IMR-90 (cell line): ENCODE data around the gene ATP10B. TPM values are rescaled to one million over a fixed set of nuclear protein-coding genes. Genes with fewer than 3 reads are reported as not detected.

Experiments
- ATAC-seq: fragments of 200-7000 bp; cut with Tn5 transposase; 2 replicates; pipeline ENCODE4 v1.9.1; 2020; ENCODE audit warnings: low read depth, mild to moderate bottlenecking, moderate library complexity
- BruUV-seq: library from RNA; stranded (reverse); fragments of 400-500 nt; replicated peaks from 2 replicates; lab custom pipeline; 2021; lab: Mats Ljungman, UMichigan
- CTCF ChIA-PET: fragments of 300-600 bp; formaldehyde crosslinking; extraction: SDS; loops from one replicate; lab custom pipeline; 2021; ENCODE audit warnings: antibody characterized with exemption; lab: Yijun Ruan, JAX
- POLR2A ChIA-PET: fragments of 300-600 bp; sonication (Branson Sonifier 250); formaldehyde crosslinking; loops from one replicate; lab custom pipeline; 2022; ENCODE audit warnings: antibody characterized with exemption; ENCODE audit not compliant: unreplicated experiment; lab: Charles Lee
- DNase-seq: peaks from one replicate; pipeline ENCODE4 v3.0.0; 2013
- H2AFZ ChIP-seq: replicated peaks from 2 replicates; pipeline ENCODE3; 2013; ENCODE audit warnings: low read length, mild to moderate bottlenecking; ENCODE audit not compliant: poor library complexity
- H2AK5ac ChIP-seq: 2 replicates; pipeline ENCODE4 v1.6.1; 2013; ENCODE audit warnings: low read depth, low read length, inconsistent platforms
- H2AK9ac ChIP-seq: replicated peaks from 2 replicates; pipeline ENCODE3; 2013; ENCODE audit warnings: mild to moderate bottlenecking, low read depth, low read length, moderate library complexity; ENCODE audit not compliant: poor library complexity
- H2BK120ac ChIP-seq: 2 replicates; pipeline ENCODE4 v1.6.1; 2013; ENCODE audit warnings: low read depth, low read length, inconsistent platforms
- H2BK15ac ChIP-seq: 3 replicates; pipeline ENCODE4 v1.6.1; 2013; ENCODE audit warnings: low read depth, low read length, inconsistent platforms
- H2BK20ac ChIP-seq: 2 replicates; pipeline ENCODE4 v1.6.1; 2013; ENCODE audit warnings: low read depth, mild to moderate bottlenecking, inconsistent platforms, low read length, moderate library complexity
- H2BK5ac ChIP-seq: 2 replicates; pipeline ENCODE4 v1.6.1; 2013; ENCODE audit warnings: mild to moderate bottlenecking, low read depth, low read length, inconsistent platforms; ENCODE audit not compliant: poor library complexity, severe bottlenecking
- H3K14ac ChIP-seq: replicated peaks from 2 replicates; pipeline ENCODE4 v1.6.1; 2013; ENCODE audit warnings: low read depth, low read length, inconsistent platforms
- H3K18ac ChIP-seq: 2 replicates; pipeline ENCODE4 v1.6.1; 2013; ENCODE audit warnings: low read depth, low read length, control low read depth
- H3K23ac ChIP-seq: 2 replicates; pipeline ENCODE4 v1.6.1; 2013; ENCODE audit warnings: low read depth, low read length, inconsistent platforms
- H3K27ac ChIP-seq: 2 replicates; pipeline ENCODE4 v1.5.1; 2013; ENCODE audit warnings: mild to moderate bottlenecking, control low read depth, low read length; ENCODE audit not compliant: insufficient read depth
- H3K27me3 ChIP-seq: 2 replicates; pipeline ENCODE4 v1.6.1; 2013; ENCODE audit warnings: low read length; ENCODE audit not compliant: control insufficient read depth, insufficient read depth
- H3K36me3 ChIP-seq: 2 replicates; pipeline ENCODE4 v1.6.1; 2013; ENCODE audit warnings: low read length, mixed read lengths; ENCODE audit not compliant: control insufficient read depth, insufficient read depth
- H3K4ac ChIP-seq: 2 replicates; pipeline ENCODE4 v1.6.1; 2013; ENCODE audit warnings: low read depth, low read length, inconsistent platforms
- H3K4me1 ChIP-seq: 2 replicates; pipeline ENCODE4 v1.6.1; 2013; ENCODE audit warnings: low read length, mixed read lengths; ENCODE audit not compliant: control insufficient read depth, insufficient read depth
- H3K4me2 ChIP-seq: 2 replicates; pipeline ENCODE4 v1.6.1; 2013; ENCODE audit warnings: low read depth, mild to moderate bottlenecking, control low read depth, low read length, moderate library complexity
- H3K4me3 ChIP-seq: 2 replicates; pipeline ENCODE4 v1.5.1; 2013; ENCODE audit warnings: low read depth, mild to moderate bottlenecking, control low read depth, low read length, moderate library complexity; ENCODE audit not compliant: insufficient read depth
- H3K56ac ChIP-seq: 2 replicates; pipeline ENCODE4 v1.6.1; 2013; ENCODE audit warnings: low read length, inconsistent platforms; ENCODE audit not compliant: insufficient read depth; ENCODE audit errors: extremely low read depth
- H3K79me1 ChIP-seq, 2 experiments: 2 replicates each; pipeline ENCODE4 v1.6.1; 2013; ENCODE audit warnings: low read length in 2 of 2, inconsistent platforms in 1 of 2, low read depth in 1 of 2
- H3K9ac ChIP-seq: 2 replicates; pipeline ENCODE4 v1.6.1; 2013; ENCODE audit warnings: low read depth, low read length, control low read depth
- H3K9me1 ChIP-seq: 2 replicates; pipeline ENCODE4 v1.6.1; 2013; ENCODE audit warnings: low read length, inconsistent platforms; ENCODE audit not compliant: insufficient read depth
- H3K9me3 ChIP-seq: 2 replicates; pipeline ENCODE4 v1.6.1; 2013; ENCODE audit warnings: low read length; ENCODE audit not compliant: control insufficient read depth, insufficient read depth
- H4K20me1 ChIP-seq: 2 replicates; pipeline ENCODE4 v1.6.1; 2013; ENCODE audit warnings: low read length, inconsistent platforms; ENCODE audit not compliant: insufficient read depth
- H4K5ac ChIP-seq: 2 replicates; pipeline ENCODE4 v1.6.1; 2013; ENCODE audit warnings: mild to moderate bottlenecking, low read depth, low read length, control low read depth
- H4K8ac ChIP-seq, 2 experiments: 2 replicates each; pipeline ENCODE4 v1.6.1; 2013; ENCODE audit warnings: low read depth in 2 of 2, low read length in 2 of 2, control low read depth in 1 of 2, inconsistent platforms in 1 of 2
- H4K91ac ChIP-seq: 2 replicates; pipeline ENCODE4 v1.6.1; 2013; ENCODE audit warnings: low read depth, low read length, inconsistent platforms; ENCODE audit not compliant: insufficient read depth
- BHLHE40 ChIP-seq: fragments of 150-350 bp; IDR thresholded peaks from 2 replicates; pipeline ENCODE4 v1.6.1; 2016; ENCODE audit warnings: mild to moderate bottlenecking, low read depth, low read length
- CEBPB ChIP-seq: IDR thresholded peaks from 2 replicates; pipeline ENCODE4 v1.6.1; 2012; ENCODE audit warnings: low read depth, low read length, improper control_type of control experiment
- CHD1 ChIP-seq: IDR thresholded peaks from 2 replicates; pipeline ENCODE4 v1.6.1; 2012; ENCODE audit warnings: low read depth, low read length, improper control_type of control experiment
- CTCF ChIP-seq: conservative IDR thresholded peaks from 2 replicates; pipeline ENCODE4 v1.5.1; 2012; ENCODE audit warnings: mild to moderate bottlenecking, low read depth, low read length, improper control_type of control experiment
- ELK1 ChIP-seq: fragments of 150-350 bp; IDR thresholded peaks from 2 replicates; pipeline ENCODE4 v1.6.1; 2016; ENCODE audit warnings: low read depth, mild to moderate bottlenecking, low read length, moderate library complexity, borderline replicate concordance
- FOS ChIP-seq: fragments of 150-350 bp; IDR thresholded peaks from 2 replicates; pipeline ENCODE4 v1.6.1; 2016; ENCODE audit warnings: low read depth, low read length
- MAFK ChIP-seq: IDR thresholded peaks from 2 replicates; pipeline ENCODE4 v1.6.1; 2012; ENCODE audit warnings: low read depth, low read length, improper control_type of control experiment
- MAZ ChIP-seq: IDR thresholded peaks from 2 replicates; pipeline ENCODE4 v1.6.1; 2012; ENCODE audit warnings: low read depth, mild to moderate bottlenecking, low read length, improper control_type of control experiment, moderate library complexity, borderline replicate concordance
- MXI1 ChIP-seq: IDR thresholded peaks from 2 replicates; pipeline ENCODE4 v1.6.1; 2012; ENCODE audit warnings: low read depth, mild to moderate bottlenecking, low read length, moderate library complexity, borderline replicate concordance
- NFE2L2 ChIP-seq: fragments of 150-350 bp; IDR thresholded peaks from 2 replicates; pipeline ENCODE4 v1.6.1; 2016; ENCODE audit warnings: low read depth, mild to moderate bottlenecking, low read length
- POLR2A ChIP-seq: IDR thresholded peaks from 2 replicates; pipeline ENCODE4 v1.6.1; 2012; ENCODE audit warnings: mild to moderate bottlenecking, low read depth, low read length
- RAD21 ChIP-seq: IDR thresholded peaks from 2 replicates; pipeline ENCODE4 v1.6.1; 2012; ENCODE audit warnings: low read length, improper control_type of control experiment
- RCOR1 ChIP-seq: IDR thresholded peaks from 2 replicates; pipeline ENCODE4 v1.6.1; 2012; ENCODE audit warnings: mild to moderate bottlenecking, low read length, improper control_type of control experiment; ENCODE audit not compliant: insufficient replicate concordance
- RFX5 ChIP-seq: IDR thresholded peaks from 2 replicates; pipeline ENCODE4 v1.8.0; 2012; ENCODE audit warnings: low read depth, mild to moderate bottlenecking, low read length, moderate library complexity
- SMC3 ChIP-seq: fragments of 150-350 bp; IDR thresholded peaks from 2 replicates; pipeline ENCODE4 v1.6.1; 2016; ENCODE audit warnings: low read depth, mild to moderate bottlenecking, antibody characterized with exemption, low read length, moderate library complexity
- USF2 ChIP-seq: fragments of 150-350 bp; IDR thresholded peaks from 2 replicates; pipeline ENCODE4 v1.6.1; 2017; ENCODE audit warnings: mild to moderate bottlenecking, antibody characterized with exemption, low read length, low read depth
- WGBS, 2 experiments: methylation state at CpG; one replicate each; pipeline versions ENCODE4 v1.1.5 to v1.1.7; 2013; ENCODE audit warnings: missing lambda C conversion rate in 2 of 2; ENCODE audit not compliant: insufficient read length in 1 of 2; ENCODE audit errors: extremely low coverage in 2 of 2; 5-methylcytosine and 5-hydroxymethylcytosine counted together
- dilution Hi-C: fragments of 300-500 bp; cut with HindIII; formaldehyde crosslinking; loops from one replicate; pipeline ENCODE4 v1.14.3; 2018; ENCODE audit warnings: low sequenced_read_pairs; ENCODE audit not compliant: unreplicated experiment
- in situ Hi-C: fragments of 300-500 bp; cut with MboI; formaldehyde crosslinking; loops from 3 replicates; pipeline ENCODE4 v1.14.3; 2019; ENCODE audit warnings: low sequenced_read_pairs, inconsistent platforms, mixed read lengths
- intact Hi-C: fragments of 100-400 bp; cut with micrococcal nuclease; formaldehyde crosslinking; loops from 2 replicates; pipeline ENCODE4 v1.10.0; 2022
- polyA plus RNA-seq, 3 experiments: library from polyadenylated mRNA; depleted of rRNA; stranded (reverse); fragments of >200 nt; gene quantifications; 2 replicates each; pipeline ENCODE4 v1.2.3, GENCODE V29; 2012; ENCODE audit warnings: low replicate concordance in 1 of 3
- total RNA-seq: library from RNA; depleted of rRNA; stranded (reverse); fragments of >200 nt; gene quantifications from 2 replicates; pipeline ENCODE4 v1.2.3, GENCODE V29; 2012

ATP10B gene
- total and polyA plus RNA-seq, 2 of the 4 experiments (the other 2 are of a cell fraction) = not detected

GRCh38 chr5:160720822-160721221 is 131.2 kb downstream of the ATP10B start:
- H4K8ac ChIP-seq = no peak overlapping the region
- WGBS, 2 experiments = 0% methylated on average over 1 of the region's 3 CpGs; no CpG with 5 or more reads in 1 of the 2 experiments
- CTCF ChIA-PET = no interaction called here

More at GRCh38 chr5:160720822-160721221, 131.2 kb downstream of the ATP10B start:
- H4K5ac ChIP-seq = no peak overlapping the region
- no peak overlapping the region for H3K9ac ChIP-seq
- no peak overlapping the region for H2AFZ ChIP-seq
- H3K18ac ChIP-seq = no peak overlapping the region
- POLR2A ChIA-PET = no interaction called here
- no peak for TF ChIP-seq POLR2A
- no peak for TF ChIP-seq USF2
- TF ChIP-seq MAFK = no peak
- TF ChIP-seq RCOR1 = no peak
- TF ChIP-seq CTCF = no peak
- no peak for TF ChIP-seq CHD1
- no peak for TF ChIP-seq MAZ
- TF ChIP-seq NFE2L2 = no peak
- TF ChIP-seq MXI1 = no peak
- TF ChIP-seq BHLHE40 = no peak
- TF ChIP-seq RFX5 = no peak
- no peak for TF ChIP-seq SMC3
- no peak for TF ChIP-seq ELK1
- no peak for TF ChIP-seq RAD21
- no peak for TF ChIP-seq CEBPB
- no peak for TF ChIP-seq FOS
- H2BK120ac ChIP-seq = no peak overlapping the region
- no peak for ATAC-seq
- H2BK20ac ChIP-seq = no peak overlapping the region
- H3K27ac ChIP-seq = no peak overlapping the region
- dilution Hi-C loops = no loop called here
- H3K79me1 ChIP-seq = no peaks in the 10 kb centered on the region
- DNase-seq = no peak
- H3K4ac ChIP-seq = no peak overlapping the region
- H2BK5ac ChIP-seq = no peak overlapping the region
- no peak overlapping the region for H4K91ac ChIP-seq
- no peaks in the 10 kb centered on the region for H3K4me1 ChIP-seq
- H3K27me3 ChIP-seq = no peaks in the 10 kb centered on the region
- H3K23ac ChIP-seq = no peak overlapping the region
- H4K20me1 ChIP-seq = no peaks in the 10 kb centered on the region
- H3K9me3 ChIP-seq = peaks cover 11% of the 10 kb centered on the region
- H2AK9ac ChIP-seq = no peak overlapping the region
- H3K9me1 ChIP-seq = no peaks in the 10 kb centered on the region
- no peaks in the 10 kb centered on the region for H3K36me3 ChIP-seq
- BruUV-seq = no TSS peak
- no peak overlapping the region for H3K4me3 ChIP-seq
- no peak overlapping the region for H2AK5ac ChIP-seq
- no peak overlapping the region for H3K56ac ChIP-seq
- no peak overlapping the region for H3K4me2 ChIP-seq
- in situ Hi-C loops = no loop called here
- no peak overlapping the region for H2BK15ac ChIP-seq
- intact Hi-C loops = no loop called here
- H3K14ac ChIP-seq = no peak overlapping the region
